ENCODE data around the gene PARVG.

DNA sequence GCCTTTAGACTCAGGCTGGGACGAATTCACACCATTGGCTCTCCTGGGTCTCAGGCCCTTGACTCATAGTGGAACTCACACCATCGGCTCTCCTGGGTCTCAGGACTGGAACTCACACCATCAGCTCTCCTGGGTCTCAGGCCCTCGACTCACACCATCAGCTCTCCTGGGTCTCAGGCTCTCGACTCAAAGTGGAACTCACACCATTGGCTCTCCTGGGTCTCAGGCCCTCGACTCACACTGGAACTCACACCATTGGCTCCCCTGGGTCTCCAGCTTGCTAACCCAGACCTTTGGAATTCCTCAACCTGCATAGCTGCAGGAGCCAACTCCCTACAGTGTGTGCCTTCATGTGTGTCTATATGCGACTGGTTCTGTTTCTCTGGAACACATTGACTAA is 75.4 kb downstream of the PARVG start:
- TF ChIP-seq POLR2AphosphoS5 (IDR thresholded peaks at IDR 0.05) (no peak), POLR2A (IDR thresholded peaks at IDR 0.05) (no peak)
- TF ChIP-seq, protein P1, sequence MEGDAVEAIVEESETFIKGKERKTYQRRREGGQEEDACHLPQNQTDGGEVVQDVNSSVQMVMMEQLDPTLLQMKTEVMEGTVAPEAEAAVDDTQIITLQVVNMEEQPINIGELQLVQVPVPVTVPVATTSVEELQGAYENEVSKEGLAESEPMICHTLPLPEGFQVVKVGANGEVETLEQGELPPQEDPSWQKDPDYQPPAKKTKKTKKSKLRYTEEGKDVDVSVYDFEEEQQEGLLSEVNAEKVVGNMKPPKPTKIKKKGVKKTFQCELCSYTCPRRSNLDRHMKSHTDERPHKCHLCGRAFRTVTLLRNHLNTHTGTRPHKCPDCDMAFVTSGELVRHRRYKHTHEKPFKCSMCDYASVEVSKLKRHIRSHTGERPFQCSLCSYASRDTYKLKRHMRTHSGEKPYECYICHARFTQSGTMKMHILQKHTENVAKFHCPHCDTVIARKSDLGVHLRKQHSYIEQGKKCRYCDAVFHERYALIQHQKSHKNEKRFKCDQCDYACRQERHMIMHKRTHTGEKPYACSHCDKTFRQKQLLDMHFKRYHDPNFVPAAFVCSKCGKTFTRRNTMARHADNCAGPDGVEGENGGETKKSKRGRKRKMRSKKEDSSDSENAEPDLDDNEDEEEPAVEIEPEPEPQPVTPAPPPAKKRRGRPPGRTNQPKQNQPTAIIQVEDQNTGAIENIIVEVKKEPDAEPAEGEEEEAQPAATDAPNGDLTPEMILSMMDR (IDR thresholded peaks at IDR 0.05): no peak
